Left lung (tissue), 10 donors: ENCODE measurements around the gene NUMBL. TPM values are rescaled to one million over a fixed set of nuclear protein-coding genes. Genes with fewer than 3 reads are reported as not detected.

Experiments
- ATAC-seq: fragments of 200-7000 bp; cut with Tn5 transposase; one replicate; pipeline ENCODE4 v1.9.1; 2020; ENCODE audit warnings: moderate library complexity
- DNase-seq, 4 donors: peaks; one replicate each; pipeline ENCODE4 v3.0.0-alpha.2; 2013 to 2020
- H3K27ac ChIP-seq, 2 donors: fragments of 200-600 bp; sonication (generic) in 1 of 2; one replicate each; pipeline versions ENCODE4 v1.5.0 to v1.8.0; 2020 to 2021
- H3K27me3 ChIP-seq, 2 donors: fragments of 200-600 bp; sonication (generic) in 1 of 2; one replicate each; pipeline versions ENCODE4 v1.5.0 to v1.8.0; 2020 to 2021
- H3K36me3 ChIP-seq, 2 donors: fragments of 200-600 bp; sonication (generic) in 1 of 2; one replicate each; pipeline versions ENCODE4 v1.5.0 to v1.8.0; 2020 to 2021
- H3K4me1 ChIP-seq, 2 donors: fragments of 200-600 bp; one replicate each; pipeline ENCODE4 v1.8.0; 2021
- H3K4me3 ChIP-seq, 2 donors: fragments of 200-600 bp; sonication (generic) in 1 of 2; one replicate each; pipeline versions ENCODE4 v1.5.0 to v1.8.0; 2020 to 2021; ENCODE audit warnings: mild to moderate bottlenecking in 1 of 2
- H3K9me3 ChIP-seq, 2 donors: fragments of 200-600 bp; sonication (generic) in 1 of 2; one replicate each; pipeline versions ENCODE4 v1.5.0 to v1.8.0; 2020 to 2021
- intact Hi-C, 2 donors: fragments of 100-400 bp; cut with DNase I; formaldehyde crosslinking; loops; one replicate each; pipeline versions ENCODE4 v1.11.2 to v1.14.2; 2022
- polyA plus RNA-seq, 6 donors: library from polyadenylated mRNA; unstranded; fragments of 120-200 nt; gene quantifications; one replicate each; pipeline ENCODE4 v1.2.1, GENCODE V29; 2013; ENCODE audit not compliant: insufficient read length in 6 of 6
- total RNA-seq, 2 donors: library from RNA; stranded (reverse); fragmentation: NEBNext Ultra II Directional; extraction: Animal tissue kit (Norgen Biotek cat#: 25700); gene quantifications; one replicate each; pipeline ENCODE4 v1.2.1, GENCODE V29; 2021
- TF ChIP-seq, protein P1 (sequence below), 2 donors: fragments of 200-600 bp; sonication (generic) in 1 of 2; IDR thresholded peaks; one replicate each; pipeline versions ENCODE4 v1.5.0 to v1.8.0; 2021; ENCODE audit warnings: antibody characterized with exemption in 2 of 2
- donor health status: DM: no; HTN: yes; CAD: no.
- donor health status: DM: no; HTN: no; CAD: no.

NUMBL gene
- total and polyA plus RNA-seq, 8 donors, result 12.8 to 30.2 (median 16.3) TPM

DNA sequence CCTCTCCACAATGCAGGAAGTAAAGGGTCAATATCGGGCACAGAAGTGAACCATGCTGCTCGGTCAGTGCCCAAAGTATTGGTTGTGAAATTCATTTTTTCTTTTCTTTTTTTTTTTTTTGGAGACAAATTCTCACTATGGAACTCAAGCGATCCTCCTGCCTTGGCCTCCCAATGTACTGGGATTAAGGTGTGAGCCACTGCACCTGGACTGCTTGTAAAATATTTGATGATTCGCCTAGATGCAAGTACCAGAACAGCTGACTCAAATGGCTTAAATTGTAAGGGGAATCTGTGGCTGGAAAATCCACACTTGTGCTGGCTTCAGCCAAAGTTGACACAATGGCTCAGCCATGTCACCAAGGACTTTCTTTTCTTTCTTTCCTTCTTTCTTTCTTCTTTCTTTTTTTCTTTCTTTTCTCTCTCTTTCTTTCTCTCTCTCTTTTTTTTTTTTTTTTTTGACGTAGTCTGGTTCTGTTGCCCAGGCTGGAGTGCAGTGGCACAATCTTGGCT lies 43.7 kb downstream of the NUMBL start:
- H3K4me1 ChIP-seq, result peaks cover 6 to 14% of the 10 kb centered on the region in 2 donors
- ATAC-seq (peak; percentile 28), DNase-seq (no peak)
- TF ChIP-seq, protein P1, sequence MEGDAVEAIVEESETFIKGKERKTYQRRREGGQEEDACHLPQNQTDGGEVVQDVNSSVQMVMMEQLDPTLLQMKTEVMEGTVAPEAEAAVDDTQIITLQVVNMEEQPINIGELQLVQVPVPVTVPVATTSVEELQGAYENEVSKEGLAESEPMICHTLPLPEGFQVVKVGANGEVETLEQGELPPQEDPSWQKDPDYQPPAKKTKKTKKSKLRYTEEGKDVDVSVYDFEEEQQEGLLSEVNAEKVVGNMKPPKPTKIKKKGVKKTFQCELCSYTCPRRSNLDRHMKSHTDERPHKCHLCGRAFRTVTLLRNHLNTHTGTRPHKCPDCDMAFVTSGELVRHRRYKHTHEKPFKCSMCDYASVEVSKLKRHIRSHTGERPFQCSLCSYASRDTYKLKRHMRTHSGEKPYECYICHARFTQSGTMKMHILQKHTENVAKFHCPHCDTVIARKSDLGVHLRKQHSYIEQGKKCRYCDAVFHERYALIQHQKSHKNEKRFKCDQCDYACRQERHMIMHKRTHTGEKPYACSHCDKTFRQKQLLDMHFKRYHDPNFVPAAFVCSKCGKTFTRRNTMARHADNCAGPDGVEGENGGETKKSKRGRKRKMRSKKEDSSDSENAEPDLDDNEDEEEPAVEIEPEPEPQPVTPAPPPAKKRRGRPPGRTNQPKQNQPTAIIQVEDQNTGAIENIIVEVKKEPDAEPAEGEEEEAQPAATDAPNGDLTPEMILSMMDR (IDR thresholded peaks at IDR 0.05), result no peak
- peak overlapping the region; percentile 62 to 70 for H3K27ac ChIP-seq
- H3K4me3 ChIP-seq, result no peak overlapping the region
- no peaks in the 10 kb centered on the region for H3K36me3 ChIP-seq
- H3K27me3 ChIP-seq, result no peaks in the 10 kb centered on the region
- no peaks in the 10 kb centered on the region for H3K9me3 ChIP-seq
- intact Hi-C loops, result no loop called here

- intact Hi-C loops, result no loop called here
- Histone ChIP-seq H3K9me3 (no peaks in the 10 kb centered on the region), H3K27ac (no peak overlapping the region), H3K36me3 (no peaks in the 10 kb centered on the region), H3K4me3 (no peak overlapping the region), H3K4me1 (peaks cover 6 to 14% of the 10 kb centered on the region in 2 donors), H3K27me3 (no peaks in the 10 kb centered on the region)
- ATAC-seq (no peak), DNase-seq (no peak)
- TF ChIP-seq, protein P1 (IDR thresholded peaks at IDR 0.05), result no peak
Measured at GRCh38 chr19:40642757-40643305, 47.6 kb downstream of the NUMBL start.

- intact Hi-C loops, result no loop called here
Measured at GRCh38 chr19:40642051-40642706, 48.3 kb downstream of the NUMBL start.

DNA sequence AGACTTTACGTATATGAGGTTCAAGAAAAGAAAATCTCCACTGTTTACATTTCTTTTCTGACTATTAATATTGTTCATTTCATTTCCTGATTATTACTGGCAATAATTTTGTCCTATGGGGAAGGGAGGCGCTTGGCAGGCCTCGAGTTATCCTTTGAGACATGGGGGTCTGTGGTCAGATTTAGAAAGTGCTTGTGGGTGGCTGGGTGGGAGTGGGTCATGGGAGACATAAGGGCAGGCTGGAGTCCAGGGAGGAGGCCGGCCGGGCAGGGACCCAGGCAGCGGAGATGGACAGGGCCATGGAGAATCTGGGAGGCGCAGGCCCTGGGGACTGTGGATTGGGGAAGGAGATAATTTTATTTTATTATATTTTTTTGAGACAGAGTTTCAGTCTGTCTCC lies 49.2 kb downstream of the NUMBL start:
- peak; percentile 35 for ATAC-seq
- Histone ChIP-seq H3K27me3 (peaks cover 0 to 7% of the 10 kb centered on the region in 2 donors), H3K9me3 (no peaks in the 10 kb centered on the region), H3K36me3 (no peaks in the 10 kb centered on the region), H3K4me3 (no peak overlapping the region), H3K27ac (no peak overlapping the region), H3K4me1 (peaks cover 0 to 10% of the 10 kb centered on the region in 2 donors)
- DNase-seq, result peak in 3 of 4 donors; percentile 56 to 62 (median 60)
- TF ChIP-seq, protein P1 (IDR thresholded peaks at IDR 0.05), result no peak
- intact Hi-C loops, result no loop called here

More at GRCh38 chr19:40642051-40642706, 48.3 kb downstream of the NUMBL start:
- TF ChIP-seq, protein P1 (IDR thresholded peaks at IDR 0.05), result no peak
- Histone ChIP-seq H3K4me1 (peaks cover 6 to 14% of the 10 kb centered on the region in 2 donors), H3K4me3 (no peak overlapping the region), H3K36me3 (no peaks in the 10 kb centered on the region), H3K27me3 (no peaks in the 10 kb centered on the region), H3K9me3 (no peaks in the 10 kb centered on the region), H3K27ac (no peak overlapping the region)
- DNase-seq (peak in 1 of 4 donors; percentile 59), ATAC-seq (no peak)

GRCh38 chr19:40640744-40641143 lies 49.7 kb downstream of the NUMBL start:
- intact Hi-C loops, result no loop called here
- peaks cover 0 to 7% of the 10 kb centered on the region in 2 donors for H3K4me1 ChIP-seq
- H3K9me3 ChIP-seq, result no peaks in the 10 kb centered on the region
- ATAC-seq (peak; percentile 23), DNase-seq (peak in 3 of 4 donors; percentile 48 to 62 (median 52))
- peaks cover 0 to 11% of the 10 kb centered on the region in 2 donors for H3K27me3 ChIP-seq
- H3K36me3 ChIP-seq, result no peaks in the 10 kb centered on the region
- no peak overlapping the region for H3K27ac ChIP-seq
- TF ChIP-seq, protein P1 (IDR thresholded peaks at IDR 0.05), result no peak
- H3K4me3 ChIP-seq, result no peak overlapping the region
